ENCODE measurements around the gene LYRM1.
"Not testable (repeated sequence)": the region's sequence is repeated elsewhere in the genome, so short reads cannot be mapped to it uniquely, and the experiment has no call there.

The LYRM1 gene

GRCh38 chr16:20949660-20950059 is 49.1 kb downstream of the LYRM1 start:
- Histone ChIP-seq H3K36me3 (ENCODE audit: control insufficient read depth, insufficient read depth, low read length) (no peaks in the 10 kb centered on the region), H3K9ac (ENCODE audit: low read length) (no peak overlapping the region), H3K9me3 (ENCODE audit: control insufficient read depth, low read length) (no peaks in the 10 kb centered on the region), H3K4me3 (ENCODE audit: low read length) (no peak overlapping the region), H3K4me1 (ENCODE audit: control insufficient read depth, insufficient read depth, low read length) (no peaks in the 10 kb centered on the region), H3K27me3 (ENCODE audit: control insufficient read depth, insufficient read depth, low read length) (no peaks in the 10 kb centered on the region)

- no peaks in the 10 kb centered on the region for H3K27me3 ChIP-seq (ENCODE audit: control insufficient read depth, insufficient read depth, low read length)
- no peaks in the 10 kb centered on the region for H3K36me3 ChIP-seq (ENCODE audit: control insufficient read depth, insufficient read depth, low read length)
- H3K4me1 ChIP-seq (ENCODE audit: control insufficient read depth, insufficient read depth, low read length), result no peaks in the 10 kb centered on the region
- no peak overlapping the region for H3K4me3 ChIP-seq (ENCODE audit: low read length)
- no peak overlapping the region for H3K9ac ChIP-seq (ENCODE audit: low read length)
- no peaks in the 10 kb centered on the region for H3K9me3 ChIP-seq (ENCODE audit: control insufficient read depth, low read length)
These were observed 49.7 kb downstream of the LYRM1 start for GRCh38 chr16:20950294-20950693.

- Histone ChIP-seq H3K4me3 (ENCODE audit: low read length) (no peak overlapping the region), H3K9ac (ENCODE audit: low read length) (no peak overlapping the region), H3K36me3 (ENCODE audit: control insufficient read depth, insufficient read depth, low read length) (no peaks in the 10 kb centered on the region), H3K27me3 (ENCODE audit: control insufficient read depth, insufficient read depth, low read length) (no peaks in the 10 kb centered on the region), H3K9me3 (ENCODE audit: control insufficient read depth, low read length) (no peaks in the 10 kb centered on the region), H3K4me1 (ENCODE audit: control insufficient read depth, insufficient read depth, low read length) (no peaks in the 10 kb centered on the region)
These were observed 51.8 kb downstream of the LYRM1 start for GRCh38 chr16:20952139-20952920.

- no peaks in the 10 kb centered on the region for H3K27me3 ChIP-seq (ENCODE audit: control insufficient read depth, insufficient read depth, low read length)
- H3K9me3 ChIP-seq (ENCODE audit: control insufficient read depth, low read length), result no peaks in the 10 kb centered on the region
- no peaks in the 10 kb centered on the region for H3K4me1 ChIP-seq (ENCODE audit: control insufficient read depth, insufficient read depth, low read length)
- no peak overlapping the region for H3K9ac ChIP-seq (ENCODE audit: low read length)
- no peaks in the 10 kb centered on the region for H3K36me3 ChIP-seq (ENCODE audit: control insufficient read depth, insufficient read depth, low read length)
- no peak overlapping the region for H3K4me3 ChIP-seq (ENCODE audit: low read length)
These were observed 54.0 kb downstream of the LYRM1 start for GRCh38 chr16:20954574-20954973.

GRCh38 chr16:20956319-20956718 is 55.7 kb downstream of the LYRM1 start:
- H3K9ac ChIP-seq (ENCODE audit: low read length), result no peak overlapping the region
- no peaks in the 10 kb centered on the region for H3K9me3 ChIP-seq (ENCODE audit: control insufficient read depth, low read length)
- H3K4me1 ChIP-seq (ENCODE audit: control insufficient read depth, insufficient read depth, low read length), result no peaks in the 10 kb centered on the region
- H3K4me3 ChIP-seq (ENCODE audit: low read length), result no peak overlapping the region
- H3K27me3 ChIP-seq (ENCODE audit: control insufficient read depth, insufficient read depth, low read length), result no peaks in the 10 kb centered on the region
- H3K36me3 ChIP-seq (ENCODE audit: control insufficient read depth, insufficient read depth, low read length), result no peaks in the 10 kb centered on the region

GRCh38 chr16:20957153-20957552 is 56.6 kb downstream of the LYRM1 start:
- Histone ChIP-seq H3K9ac (ENCODE audit: low read length) (no peak overlapping the region), H3K4me3 (ENCODE audit: low read length) (no peak overlapping the region), H3K9me3 (ENCODE audit: control insufficient read depth, low read length) (no peaks in the 10 kb centered on the region), H3K4me1 (ENCODE audit: control insufficient read depth, insufficient read depth, low read length) (no peaks in the 10 kb centered on the region), H3K27me3 (ENCODE audit: control insufficient read depth, insufficient read depth, low read length) (no peaks in the 10 kb centered on the region), H3K36me3 (ENCODE audit: control insufficient read depth, insufficient read depth, low read length) (no peaks in the 10 kb centered on the region)

GRCh38 chr16:20960899-20961298 is 60.3 kb downstream of the LYRM1 start:
- H3K27me3 ChIP-seq (ENCODE audit: control insufficient read depth, insufficient read depth, low read length), result no peaks in the 10 kb centered on the region
- no peak overlapping the region for H3K9ac ChIP-seq (ENCODE audit: low read length)
- no peaks in the 10 kb centered on the region for H3K9me3 ChIP-seq (ENCODE audit: control insufficient read depth, low read length)
- H3K4me3 ChIP-seq (ENCODE audit: low read length), result no peak overlapping the region
- H3K36me3 ChIP-seq (ENCODE audit: control insufficient read depth, insufficient read depth, low read length), result no peaks in the 10 kb centered on the region
- H3K4me1 ChIP-seq (ENCODE audit: control insufficient read depth, insufficient read depth, low read length), result no peaks in the 10 kb centered on the region

GRCh38 chr16:20968765-20969164 is 68.2 kb downstream of the LYRM1 start:
- no peaks in the 10 kb centered on the region for H3K9me3 ChIP-seq (ENCODE audit: control insufficient read depth, low read length)
- no peaks in the 10 kb centered on the region for H3K4me1 ChIP-seq (ENCODE audit: control insufficient read depth, insufficient read depth, low read length)
- H3K9ac ChIP-seq (ENCODE audit: low read length), result no peak overlapping the region
- no peaks in the 10 kb centered on the region for H3K36me3 ChIP-seq (ENCODE audit: control insufficient read depth, insufficient read depth, low read length)
- H3K27me3 ChIP-seq (ENCODE audit: control insufficient read depth, insufficient read depth, low read length), result no peaks in the 10 kb centered on the region
- H3K4me3 ChIP-seq (ENCODE audit: low read length), result no peak overlapping the region

GRCh38 chr16:20969386-20969785 is 68.8 kb downstream of the LYRM1 start:
- no peak overlapping the region for H3K4me3 ChIP-seq (ENCODE audit: low read length)
- no peaks in the 10 kb centered on the region for H3K9me3 ChIP-seq (ENCODE audit: control insufficient read depth, low read length)
- no peak overlapping the region for H3K9ac ChIP-seq (ENCODE audit: low read length)

GRCh38 chr16:20971401-20971800 is 70.8 kb downstream of the LYRM1 start:
- H3K4me3 ChIP-seq (ENCODE audit: low read length), result no peak overlapping the region
- no peak overlapping the region for H3K9ac ChIP-seq (ENCODE audit: low read length)
- H3K36me3 ChIP-seq (ENCODE audit: control insufficient read depth, insufficient read depth, low read length), result no peaks in the 10 kb centered on the region
- no peaks in the 10 kb centered on the region for H3K9me3 ChIP-seq (ENCODE audit: control insufficient read depth, low read length)
- H3K27me3 ChIP-seq (ENCODE audit: control insufficient read depth, insufficient read depth, low read length), result no peaks in the 10 kb centered on the region
- no peaks in the 10 kb centered on the region for H3K4me1 ChIP-seq (ENCODE audit: control insufficient read depth, insufficient read depth, low read length)

More at GRCh38 chr16:20969386-20969785, 68.8 kb downstream of the LYRM1 start:
- H3K36me3 ChIP-seq (ENCODE audit: control insufficient read depth, insufficient read depth, low read length), result no peaks in the 10 kb centered on the region
- H3K4me1 ChIP-seq (ENCODE audit: control insufficient read depth, insufficient read depth, low read length), result no peaks in the 10 kb centered on the region
- H3K27me3 ChIP-seq (ENCODE audit: control insufficient read depth, insufficient read depth, low read length), result no peaks in the 10 kb centered on the region

- not testable (repeated sequence) for H3K9me3 ChIP-seq (ENCODE audit: control insufficient read depth, low read length); H3K4me3 ChIP-seq (ENCODE audit: low read length); H3K27me3 ChIP-seq (ENCODE audit: control insufficient read depth, insufficient read depth, low read length); H3K4me1 ChIP-seq (ENCODE audit: control insufficient read depth, insufficient read depth, low read length); H3K36me3 ChIP-seq (ENCODE audit: control insufficient read depth, insufficient read depth, low read length); H3K9ac ChIP-seq (ENCODE audit: low read length)
These were observed 72.6 kb downstream of the LYRM1 start for GRCh38 chr16:20973201-20973600.
